SK-N-SH (cell line): ENCODE results near the gene SLC2A9. TPM values are rescaled to one million over a fixed set of nuclear protein-coding genes. Genes with fewer than 3 reads are reported as not detected.

ENCODE experiments used
- CTCF ChIA-PET: fragments of 300-600, 350-600 bp; formaldehyde crosslinking; extraction: SDS; loops from one replicate; lab custom pipeline; 2021; lab: Yijun Ruan, JAX
- POLR2A ChIA-PET: fragments of 350-600 bp; sonication (Branson Sonifier 250); formaldehyde crosslinking; extraction: SDS; loops from one replicate; lab custom pipeline; 2020; ENCODE audit warnings: antibody characterized with exemption, inconsistent platforms; lab: Yijun Ruan, JAX
- DNase-seq: peaks from one replicate; pipeline ENCODE4 v3.0.0; 2012
- H2AFZ ChIP-seq: fragments of 200-600 bp; sonication (generic); 2 replicates; pipeline ENCODE4 v1.8.1; 2016; ENCODE audit warnings: antibody characterized with exemption, mild to moderate bottlenecking, low read depth
- H3F3A ChIP-seq: fragments of 200-600 bp; sonication (generic); replicated peaks from 2 replicates; pipeline ENCODE3; 2016; ENCODE audit warnings: antibody characterized with exemption, mild to moderate bottlenecking; ENCODE audit not compliant: insufficient read depth
- H3K27ac ChIP-seq, 2 experiments: fragments of 200-500 bp in 1 of 2; fragments of 200-600 bp in 1 of 2; sonication (Bioruptor generic) in 1 of 2; sonication (generic), shearing (Covaris generic) in 1 of 2; 2 replicates each; pipeline versions ENCODE4 v1.5.1 to v1.6.1; 2014 to 2016; ENCODE audit warnings: low read depth in 2 of 2, inconsistent platforms in 1 of 2, low read length in 1 of 2, mild to moderate bottlenecking in 1 of 2, mixed read lengths in 1 of 2
- H3K27me3 ChIP-seq: fragments of 200-600 bp; sonication (generic), shearing (Covaris generic); 2 replicates; pipeline ENCODE4 v1.6.1; 2016; ENCODE audit warnings: mixed run types; ENCODE audit not compliant: insufficient read depth
- H3K36me3 ChIP-seq, 2 experiments: fragments of 200-500 bp in 1 of 2; fragments of 200-600 bp in 1 of 2; sonication (Bioruptor generic) in 1 of 2; sonication (generic) in 1 of 2; replicated peaks in 1 of 2; 2 replicates each; pipeline versions ENCODE3 to v1.5.1; 2014 to 2016; ENCODE audit warnings: low read length in 1 of 2, mild to moderate bottlenecking in 1 of 2; ENCODE audit not compliant: insufficient read depth in 2 of 2, control insufficient read depth in 1 of 2
- H3K4me1 ChIP-seq, 2 experiments: fragments of 200-500 bp in 1 of 2; fragments of 200-600 bp in 1 of 2; sonication (Bioruptor generic) in 1 of 2; sonication (generic), shearing (Covaris generic) in 1 of 2; 2 replicates each; pipeline versions ENCODE4 v1.5.1 to v1.6.1; 2014 to 2016; ENCODE audit warnings: low read depth in 1 of 2, low read length in 1 of 2, mixed run types in 1 of 2; ENCODE audit not compliant: insufficient read depth in 2 of 2, control insufficient read depth in 1 of 2
- H3K4me2 ChIP-seq: fragments of 200-600 bp; sonication (generic), shearing (Covaris generic); 2 replicates; pipeline ENCODE4 v1.6.1; 2017; ENCODE audit warnings: mixed run types
- H3K4me3 ChIP-seq, 2 experiments: fragments of 200-500 bp in 1 of 2; fragments of 200-600 bp in 1 of 2; sonication (Bioruptor generic) in 1 of 2; sonication (generic), shearing (Covaris generic) in 1 of 2; 2 replicates each; pipeline versions ENCODE4 v1.5.1 to v1.8.1; 2014 to 2016; ENCODE audit warnings: low read depth in 2 of 2, inconsistent platforms in 1 of 2, low read length in 1 of 2, mild to moderate bottlenecking in 1 of 2, mixed read lengths in 1 of 2, moderate library complexity in 1 of 2
- H3K79me2 ChIP-seq: fragments of 200-600 bp; sonication (generic); 2 replicates; pipeline ENCODE4 v1.8.1; 2017; ENCODE audit warnings: mild to moderate bottlenecking; ENCODE audit not compliant: insufficient read depth
- H3K9ac ChIP-seq: fragments of 200-600 bp; sonication (generic); 2 replicates; pipeline ENCODE4 v1.6.1; 2017; ENCODE audit warnings: mixed run types
- H3K9me2 ChIP-seq: fragments of 200-600 bp; sonication (generic); 2 replicates; pipeline ENCODE4 v1.6.1; 2017; ENCODE audit warnings: mixed run types
- H3K9me3 ChIP-seq: fragments of 200-600 bp; sonication (generic); 2 replicates; pipeline ENCODE4 v1.6.1; 2017; ENCODE audit warnings: mixed run types, mild to moderate bottlenecking, moderate library complexity
- H4K20me1 ChIP-seq: fragments of 200-600 bp; sonication (generic); 2 replicates; pipeline ENCODE4 v1.6.1; 2017; ENCODE audit warnings: mild to moderate bottlenecking, mixed run types; ENCODE audit not compliant: insufficient read depth
- CHD2 ChIP-seq: fragments of 150-350 bp; IDR thresholded peaks from 2 replicates; pipeline ENCODE4 v1.6.1; 2018; ENCODE audit warnings: low read length; ENCODE audit not compliant: partially characterized antibody
- EP300 ChIP-seq, 2 experiments: IDR thresholded peaks; 2 replicates each; pipeline versions ENCODE4 v1.4.0 to v1.6.1; 2012; ENCODE audit warnings: borderline replicate concordance in 1 of 2, low read depth in 1 of 2, low read length in 1 of 2
- FOXJ3 ChIP-seq: sonication (generic); formaldehyde crosslinking; IDR thresholded peaks from 2 replicates; pipeline ENCODE4 v1.5.1; 2020; ENCODE audit warnings: mild to moderate bottlenecking, missing genetic modification reagents
- GATA2 ChIP-seq: sonication (generic); formaldehyde crosslinking; IDR thresholded peaks from 2 replicates; pipeline ENCODE4 v1.5.0; 2020; ENCODE audit warnings: mild to moderate bottlenecking, missing genetic modification reagents
- IRF3 ChIP-seq: fragments of 150-350 bp; IDR thresholded peaks from 2 replicates; pipeline ENCODE4 v1.6.1; 2016; ENCODE audit warnings: mild to moderate bottlenecking, low read depth, low read length
- JUND ChIP-seq: IDR thresholded peaks from 2 replicates; pipeline ENCODE4 v1.4.0; 2012
- MEF2A ChIP-seq: IDR thresholded peaks from 2 replicates; pipeline ENCODE4 v1.4.0; 2012; ENCODE audit warnings: low read depth, borderline replicate concordance
- PBX3 ChIP-seq: IDR thresholded peaks from 2 replicates; pipeline ENCODE4; 2012
- RAD21 ChIP-seq: IDR thresholded peaks from 2 replicates; pipeline ENCODE4 v1.6.1; 2012; ENCODE audit warnings: mild to moderate bottlenecking, low read length
- RCOR1 ChIP-seq: fragments of 150-350 bp; IDR thresholded peaks from 2 replicates; pipeline ENCODE4 v1.6.1; 2017; ENCODE audit warnings: antibody characterized with exemption, low read length
- REST ChIP-seq: IDR thresholded peaks from 2 replicates; pipeline ENCODE4 v1.6.1; 2012; ENCODE audit warnings: mild to moderate bottlenecking, low read depth, low read length, moderate library complexity
- RXRA ChIP-seq: IDR thresholded peaks from 2 replicates; pipeline ENCODE4 v1.4.0; 2012; ENCODE audit warnings: low read depth, mild to moderate bottlenecking, borderline replicate concordance
- SIN3A ChIP-seq: IDR thresholded peaks from 2 replicates; pipeline ENCODE4 v1.6.1; 2012; ENCODE audit warnings: low read depth, mild to moderate bottlenecking, low read length, moderate library complexity, borderline replicate concordance
- SMC3 ChIP-seq: IDR thresholded peaks from 2 replicates; pipeline ENCODE4 v1.6.1; 2012; ENCODE audit warnings: low read depth, low read length, improper control_type of control experiment
- TCF12 ChIP-seq: IDR thresholded peaks from 2 replicates; pipeline ENCODE4 v1.4.0; 2012
- TEAD4 ChIP-seq: IDR thresholded peaks from 2 replicates; pipeline ENCODE4 v1.4.0; 2012; ENCODE audit warnings: mild to moderate bottlenecking, borderline replicate concordance; ENCODE audit not compliant: insufficient read depth
- YY1 ChIP-seq: IDR thresholded peaks from 2 replicates; pipeline ENCODE4 v1.4.0; 2012; ENCODE audit warnings: low read depth, mild to moderate bottlenecking
- WGBS: methylation state at CpG from one replicate; pipeline ENCODE4 v1.1.6; 2017; ENCODE audit warnings: low lambda C conversion rate; 5-methylcytosine and 5-hydroxymethylcytosine counted together
- polyA plus RNA-seq, 3 experiments: library from polyadenylated mRNA; depleted of rRNA; stranded (reverse); fragments of >200 nt; gene quantifications; 2 replicates each; pipeline ENCODE4 v1.2.3, GENCODE V29; 2012

SLC2A9 gene
- polyA plus RNA-seq, 1 of the 3 experiments (the other 2 are of a cell fraction): not detected

- H3K4me3 ChIP-seq: no peak overlapping the region
- TF ChIP-seq IRF3: no peak
- no peak for TF ChIP-seq FOXJ3 (CRISPR knock-in tag)
- TF ChIP-seq EP300 (IDR thresholded peaks at IDR 0.05; ENCODE audit: borderline replicate concordance in 1 of 2, low read depth in 1 of 2, low read length in 1 of 2): no peak
- no peak for TF ChIP-seq RCOR1
- no peak for TF ChIP-seq RAD21
- WGBS: 5% methylated on average over 1 of the region's 1 CpG
- H3K27ac ChIP-seq: no peak overlapping the region
- no peaks in the 10 kb centered on the region for H3K9me3 ChIP-seq
- H2AFZ ChIP-seq: no peak overlapping the region
- no peaks in the 10 kb centered on the region for H3K79me2 ChIP-seq
- no peak overlapping the region for H3K4me2 ChIP-seq
- H4K20me1 ChIP-seq: no peaks in the 10 kb centered on the region
- no peaks in the 10 kb centered on the region for H3K27me3 ChIP-seq
- ChIA-PET CTCF (interaction anchor here (1.0 kb wide), 1 partner anchor 27 kb away, joined by 3 read pairs; no protein-coding TSS in a partner anchor), POLR2A (no interaction called here)
- no peaks in the 10 kb centered on the region for H3K36me3 ChIP-seq
- no peak for DNase-seq
- H3K4me1 ChIP-seq: no peaks in the 10 kb centered on the region
- H3F3A ChIP-seq: no peaks in the 10 kb centered on the region
- H3K9ac ChIP-seq: no peak overlapping the region
- H3K9me2 ChIP-seq: no peaks in the 10 kb centered on the region
Observed at GRCh38 chr4:9988363-9988749, 32.9 kb downstream of the SLC2A9 start.

- DNase-seq: no peak
- CTCF ChIA-PET: interaction anchor here (1.0 kb wide), 1 partner anchor 28 kb away, joined by 3 read pairs; no protein-coding TSS in a partner anchor
- no peak overlapping the region for H2AFZ ChIP-seq
- H3K79me2 ChIP-seq: no peaks in the 10 kb centered on the region
- no peaks in the 10 kb centered on the region for H3K9me3 ChIP-seq
- 56% methylated on average over 5 of the region's 5 CpGs for WGBS
- no peak overlapping the region for H3K27ac ChIP-seq
- H3K4me2 ChIP-seq: no peak overlapping the region
- no peaks in the 10 kb centered on the region for H3K27me3 ChIP-seq
- TF ChIP-seq MEF2A: no peak
- no peak for TF ChIP-seq YY1
- no peaks in the 10 kb centered on the region for H3K4me1 ChIP-seq
- H3K9me2 ChIP-seq: no peaks in the 10 kb centered on the region
- no peak overlapping the region for H3K4me3 ChIP-seq
- POLR2A ChIA-PET: no interaction called here
- no peaks in the 10 kb centered on the region for H4K20me1 ChIP-seq
- no peaks in the 10 kb centered on the region for H3F3A ChIP-seq
- no peak overlapping the region for H3K9ac ChIP-seq
- H3K36me3 ChIP-seq: no peaks in the 10 kb centered on the region
Observed at GRCh38 chr4:9987749-9988362, 33.4 kb downstream of the SLC2A9 start.

- Histone ChIP-seq H3F3A (no peaks in the 10 kb centered on the region), H3K9ac (no peak overlapping the region), H3K4me1 (peaks cover 0 to under 1% of the 10 kb centered on the region in 2 experiments; a peak in 1 of 4 replicates), H2AFZ (no peak overlapping the region), H3K4me2 (no peak overlapping the region), H3K79me2 (no peaks in the 10 kb centered on the region), H3K9me2 (no peaks in the 10 kb centered on the region), H4K20me1 (no peaks in the 10 kb centered on the region), H3K27ac (no peak overlapping the region), H3K4me3 (no peak overlapping the region), H3K9me3 (no peaks in the 10 kb centered on the region), H3K27me3 (no peaks in the 10 kb centered on the region), H3K36me3 (no peaks in the 10 kb centered on the region)
- WGBS: 39% methylated on average over 7 of the region's 7 CpGs
- ChIA-PET POLR2A (no interaction called here), CTCF (no interaction called here)
- DNase-seq: no peak
- no peak for TF ChIP-seq FOXJ3 (CRISPR knock-in tag)
- TF ChIP-seq REST: no peak
- TF ChIP-seq RCOR1: no peak
- no peak for TF ChIP-seq PBX3
- no peak for TF ChIP-seq GATA2 (CRISPR knock-in tag)
- no peak for TF ChIP-seq TEAD4
- TF ChIP-seq JUND: no peak
- no peak for TF ChIP-seq SMC3
- TF ChIP-seq CHD2: no peak
- no peak for TF ChIP-seq TCF12
- TF ChIP-seq RAD21: no peak
- no peak for TF ChIP-seq RXRA
- no peak for TF ChIP-seq SIN3A
Observed at GRCh38 chr4:9984621-9985020, 36.7 kb downstream of the SLC2A9 start.
